ENCODE measurements around the gene EMC1. TPM values are rescaled to one million over a fixed set of nuclear protein-coding genes. Genes with fewer than 3 reads are reported as not detected.
"Not testable (repeated sequence)": the region's sequence is repeated elsewhere in the genome, so short reads cannot be mapped to it uniquely, and the experiment has no call there.

Gene EMC1
- total and polyA plus RNA-seq, 9 donors, result 29.0 to 43.3 (median 34.6) TPM

DNA sequence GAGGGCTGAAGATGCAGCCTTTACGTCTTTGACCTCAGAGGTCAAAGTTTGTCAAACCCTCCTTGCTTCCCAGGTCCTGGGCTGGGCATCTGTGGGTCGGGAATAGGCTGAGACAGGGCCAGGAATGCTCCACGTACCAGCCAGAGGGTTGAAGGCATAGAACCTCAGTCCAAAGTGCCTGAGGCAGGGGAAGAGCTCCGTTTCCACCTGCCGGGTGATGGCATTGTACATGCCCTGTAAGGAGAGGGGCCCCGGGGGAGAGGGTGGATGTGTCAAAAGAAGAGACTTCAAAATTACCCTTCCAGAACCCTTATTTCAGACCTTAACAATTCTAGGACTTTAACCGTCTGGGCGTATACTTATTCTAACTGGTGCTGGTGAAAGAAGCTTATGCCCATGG lies 33.6 kb upstream of the EMC1 start:
- Histone ChIP-seq H3K4me3 (ENCODE audit: low read length) (no peak overlapping the region), H3K27ac (ENCODE audit: low read length) (no peak overlapping the region), H3K36me3 (ENCODE audit: control insufficient read depth, insufficient read depth, low read length) (peaks cover 10% of the 10 kb centered on the region), H3K27me3 (ENCODE audit: control insufficient read depth, insufficient read depth, low read length) (peaks cover 3% of the 10 kb centered on the region), H3K9me3 (replicated peaks; ENCODE audit: control insufficient read depth, low read depth, low read length) (no peaks in the 10 kb centered on the region), H3K4me1 (ENCODE audit: control insufficient read depth, insufficient read depth, low read length) (peaks cover 8% of the 10 kb centered on the region)
- no peak for DNase-seq
- WGBS (ENCODE audit: insufficient coverage), result 84% methylated on average over 3 of the region's 8 CpGs

DNA sequence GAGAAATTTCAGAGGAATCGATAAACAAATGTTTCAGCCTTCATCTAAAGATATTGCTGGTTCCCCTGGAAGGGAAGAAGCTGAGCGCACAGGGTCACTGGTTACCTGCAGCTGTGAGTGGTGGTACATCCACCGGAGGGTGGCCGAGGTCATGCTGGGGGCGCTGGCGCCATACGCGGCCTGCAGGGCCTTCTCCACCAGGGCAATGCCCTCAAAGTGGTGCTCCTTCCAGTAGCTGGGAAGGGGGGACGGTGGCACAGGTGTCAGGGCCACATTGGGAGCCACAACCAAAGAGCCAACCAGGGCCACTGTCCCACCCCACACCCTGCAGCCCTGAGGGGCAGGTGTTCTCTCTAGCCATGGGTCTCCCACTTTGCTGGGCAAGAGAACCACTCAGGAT lies 32.6 kb upstream of the EMC1 start:
- H3K9me3 ChIP-seq (replicated peaks; ENCODE audit: control insufficient read depth, low read depth, low read length), result no peaks in the 10 kb centered on the region
- 94% methylated on average over 7 of the region's 9 CpGs for WGBS (ENCODE audit: insufficient coverage)
- H3K4me3 ChIP-seq (ENCODE audit: low read length), result no peak overlapping the region
- H3K4me1 ChIP-seq (ENCODE audit: control insufficient read depth, insufficient read depth, low read length), result peaks cover 2% of the 10 kb centered on the region
- no peak overlapping the region for H3K27ac ChIP-seq (ENCODE audit: low read length)
- peaks cover 2% of the 10 kb centered on the region for H3K27me3 ChIP-seq (ENCODE audit: control insufficient read depth, insufficient read depth, low read length)
- no peak for DNase-seq
- peaks cover 10% of the 10 kb centered on the region for H3K36me3 ChIP-seq (ENCODE audit: control insufficient read depth, insufficient read depth, low read length)

GRCh38 chr1:19274636-19275035 lies 23.3 kb upstream of the EMC1 start:
- Histone ChIP-seq H3K27me3 (ENCODE audit: control insufficient read depth, insufficient read depth, low read length) (peaks cover 6% of the 10 kb centered on the region), H3K36me3 (ENCODE audit: control insufficient read depth, insufficient read depth, low read length) (no peaks in the 10 kb centered on the region), H3K27ac (ENCODE audit: low read length) (no peak overlapping the region), H3K9me3 (replicated peaks; ENCODE audit: control insufficient read depth, low read depth, low read length) (peaks cover 3% of the 10 kb centered on the region), H3K4me3 (ENCODE audit: low read length) (no peak overlapping the region), H3K4me1 (ENCODE audit: control insufficient read depth, insufficient read depth, low read length) (peaks cover 4% of the 10 kb centered on the region)
- DNase-seq, result no peak
- WGBS (ENCODE audit: insufficient coverage), result 94% methylated on average over 2 of the region's 5 CpGs

DNA sequence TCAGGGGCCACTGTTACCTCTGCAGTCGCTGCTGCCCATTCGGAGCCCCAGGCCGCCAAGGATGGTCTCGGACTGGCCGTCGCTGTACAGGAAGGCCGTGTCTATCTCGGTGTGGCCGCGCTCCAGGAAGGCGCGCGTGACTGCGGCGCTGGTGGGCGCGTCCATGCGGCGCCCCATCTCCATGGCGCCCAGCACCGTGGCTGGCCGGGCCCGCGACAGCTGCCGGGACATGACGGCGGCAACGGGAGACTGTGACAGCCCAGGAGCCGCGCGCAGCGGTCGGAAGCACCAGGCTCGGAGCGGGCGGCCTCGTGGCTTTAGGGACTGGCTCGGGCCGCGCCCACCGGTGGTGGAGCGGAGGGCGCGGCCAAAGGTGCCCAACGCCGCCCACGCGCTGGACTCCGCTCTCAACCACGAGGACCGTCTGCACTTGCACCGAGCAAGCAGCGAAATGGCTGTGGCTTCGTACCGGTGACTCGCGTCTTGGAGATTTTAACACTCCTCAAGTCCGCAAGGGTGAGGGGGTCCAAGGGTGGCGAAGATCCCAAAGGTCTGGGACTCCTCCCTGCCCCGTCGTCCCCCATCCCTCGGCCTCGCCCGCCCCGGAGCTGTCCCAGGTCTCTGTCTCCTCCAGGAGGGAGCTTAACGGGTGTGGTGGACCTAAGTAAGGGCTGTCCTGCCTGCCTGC lies 22.7 kb upstream of the EMC1 start:
- not testable (repeated sequence) for H3K9me3 ChIP-seq (replicated peaks; ENCODE audit: control insufficient read depth, low read depth, low read length); H3K27ac ChIP-seq (ENCODE audit: low read length); DNase-seq; H3K4me3 ChIP-seq (ENCODE audit: low read length); H3K4me1 ChIP-seq (ENCODE audit: control insufficient read depth, insufficient read depth, low read length); H3K27me3 ChIP-seq (ENCODE audit: control insufficient read depth, insufficient read depth, low read length); H3K36me3 ChIP-seq (ENCODE audit: control insufficient read depth, insufficient read depth, low read length)
- WGBS (ENCODE audit: insufficient coverage), result 9% methylated on average over 34 of the region's 66 CpGs

GRCh38 chr1:19273106-19273843 lies 22.0 kb upstream of the EMC1 start:
- DNase-seq, result no peak
- H3K27ac ChIP-seq (ENCODE audit: low read length), result no peak overlapping the region
- H3K4me1 ChIP-seq (ENCODE audit: control insufficient read depth, insufficient read depth, low read length), result peaks cover 4% of the 10 kb centered on the region
- peaks cover 3% of the 10 kb centered on the region for H3K9me3 ChIP-seq (replicated peaks; ENCODE audit: control insufficient read depth, low read depth, low read length)
- no peaks in the 10 kb centered on the region for H3K36me3 ChIP-seq (ENCODE audit: control insufficient read depth, insufficient read depth, low read length)
- H3K4me3 ChIP-seq (ENCODE audit: low read length), result no peak overlapping the region
- WGBS (ENCODE audit: insufficient coverage), result 80% methylated on average over 17 of the region's 22 CpGs
- peaks cover 6% of the 10 kb centered on the region for H3K27me3 ChIP-seq (ENCODE audit: control insufficient read depth, insufficient read depth, low read length)

GRCh38 chr1:19272064-19272463 lies 20.7 kb upstream of the EMC1 start:
- Histone ChIP-seq H3K27ac (ENCODE audit: low read length) (no peak overlapping the region), H3K4me1 (ENCODE audit: control insufficient read depth, insufficient read depth, low read length) (peaks cover 4% of the 10 kb centered on the region), H3K27me3 (ENCODE audit: control insufficient read depth, insufficient read depth, low read length) (peaks cover 6% of the 10 kb centered on the region), H3K4me3 (ENCODE audit: low read length) (no peak overlapping the region), H3K36me3 (ENCODE audit: control insufficient read depth, insufficient read depth, low read length) (no peaks in the 10 kb centered on the region), H3K9me3 (replicated peaks; ENCODE audit: control insufficient read depth, low read depth, low read length) (peaks cover 3% of the 10 kb centered on the region)
- DNase-seq, result no peak

DNA sequence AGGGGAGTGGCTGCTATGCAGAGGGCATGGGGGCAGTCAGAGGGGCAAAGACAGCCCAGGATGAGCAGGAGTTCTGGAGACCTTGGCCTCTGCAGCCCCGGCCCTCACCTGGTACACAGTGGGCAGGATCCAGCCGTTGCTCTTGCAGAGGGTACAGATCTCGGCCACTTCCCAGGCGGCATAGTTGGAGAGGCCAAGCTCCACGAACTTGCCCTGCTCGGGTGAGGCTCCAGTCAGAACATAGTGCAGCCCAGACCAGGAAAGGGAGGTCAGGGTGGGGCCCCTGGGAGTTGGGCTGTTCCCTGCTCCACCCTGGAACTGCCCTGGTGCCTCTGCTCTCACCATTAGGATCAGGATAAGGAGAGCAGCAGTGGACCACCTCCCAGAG lies 19.0 kb upstream of the EMC1 start:
- 89% methylated on average over 6 of the region's 6 CpGs for WGBS (ENCODE audit: insufficient coverage)
- not testable (repeated sequence) for H3K27ac ChIP-seq (ENCODE audit: low read length); H3K36me3 ChIP-seq (ENCODE audit: control insufficient read depth, insufficient read depth, low read length); H3K27me3 ChIP-seq (ENCODE audit: control insufficient read depth, insufficient read depth, low read length); H3K4me1 ChIP-seq (ENCODE audit: control insufficient read depth, insufficient read depth, low read length); DNase-seq; H3K4me3 ChIP-seq (ENCODE audit: low read length); H3K9me3 ChIP-seq (replicated peaks; ENCODE audit: control insufficient read depth, low read depth, low read length)

GRCh38 chr1:19269427-19270342 lies 18.4 kb upstream of the EMC1 start:
- not testable (repeated sequence) for H3K36me3 ChIP-seq (ENCODE audit: control insufficient read depth, insufficient read depth, low read length); H3K4me1 ChIP-seq (ENCODE audit: control insufficient read depth, insufficient read depth, low read length); H3K9me3 ChIP-seq (replicated peaks; ENCODE audit: control insufficient read depth, low read depth, low read length); H3K27ac ChIP-seq (ENCODE audit: low read length); H3K27me3 ChIP-seq (ENCODE audit: control insufficient read depth, insufficient read depth, low read length); H3K4me3 ChIP-seq (ENCODE audit: low read length); DNase-seq
- 83% methylated on average over 2 of the region's 9 CpGs for WGBS (ENCODE audit: insufficient coverage)

GRCh38 chr1:19268445-19268844 lies 17.1 kb upstream of the EMC1 start:
- Histone ChIP-seq H3K36me3 (ENCODE audit: control insufficient read depth, insufficient read depth, low read length) (no peaks in the 10 kb centered on the region), H3K27me3 (ENCODE audit: control insufficient read depth, insufficient read depth, low read length) (peaks cover 2% of the 10 kb centered on the region), H3K4me3 (ENCODE audit: low read length) (no peak overlapping the region), H3K27ac (ENCODE audit: low read length) (no peak overlapping the region), H3K9me3 (replicated peaks; ENCODE audit: control insufficient read depth, low read depth, low read length) (no peaks in the 10 kb centered on the region), H3K4me1 (ENCODE audit: control insufficient read depth, insufficient read depth, low read length) (no peaks in the 10 kb centered on the region)
- no peak for DNase-seq
- 80% methylated on average over 11 of the region's 11 CpGs for WGBS (ENCODE audit: insufficient coverage)

- Histone ChIP-seq H3K27ac (ENCODE audit: low read length) (no peak overlapping the region), H3K27me3 (ENCODE audit: control insufficient read depth, insufficient read depth, low read length) (no peaks in the 10 kb centered on the region), H3K4me1 (ENCODE audit: control insufficient read depth, insufficient read depth, low read length) (peaks cover 15% of the 10 kb centered on the region), H3K4me3 (ENCODE audit: low read length) (no peak overlapping the region), H3K9me3 (replicated peaks; ENCODE audit: control insufficient read depth, low read depth, low read length) (no peaks in the 10 kb centered on the region), H3K36me3 (ENCODE audit: control insufficient read depth, insufficient read depth, low read length) (peaks cover 30% of the 10 kb centered on the region)
- no peak for DNase-seq
- WGBS (ENCODE audit: insufficient coverage), result 94% methylated on average over 3 of the region's 5 CpGs
Measured at GRCh38 chr1:19262744-19263143, 11.4 kb upstream of the EMC1 start.

Measured in muscle of leg (tissue), 11 donors.